22Rv1 (cell line): ENCODE results near the gene HOXC10.

Source experiments
- H3K27ac ChIP-seq: fragments of 450-650 bp; 2 replicates; pipeline ENCODE4 v1.5.1; 2017
- CTCF ChIP-seq: fragments of 450-650 bp; IDR thresholded peaks from 2 replicates; pipeline ENCODE4 v1.5.1; 2017; ENCODE audit warnings: mild to moderate bottlenecking
- ZFX ChIP-seq: fragments of 450-650 bp; IDR thresholded peaks from 2 replicates; pipeline ENCODE4 v1.6.1; 2017; ENCODE audit warnings: antibody characterized with exemption, borderline replicate concordance

HOXC10 gene

GRCh38 chr12:54019091-54019811, 34.3 kb downstream of the HOXC10 start:
- H3K27ac ChIP-seq: no peak overlapping the region
- no peak for TF ChIP-seq ZFX
- TF ChIP-seq CTCF: no peak

GRCh38 chr12:54019924-54020590, 35.1 kb downstream of the HOXC10 start:
- no peak for TF ChIP-seq CTCF
- TF ChIP-seq ZFX: no peak

GRCh38 chr12:54020591-54021405, 35.9 kb downstream of the HOXC10 start:
- TF ChIP-seq ZFX (no peak), CTCF (no peak)
- no peak overlapping the region for H3K27ac ChIP-seq

More at GRCh38 chr12:54019924-54020590, 35.1 kb downstream of the HOXC10 start:
- 0 out of 2 replicates have a peak overlapping the region, but pooled peaks have one; percentile 26 for H3K27ac ChIP-seq

GRCh38 chr12:54021432-54022013, 36.6 kb downstream of the HOXC10 start:
- TF ChIP-seq ZFX: no peak
- peak; percentile 66 for TF ChIP-seq CTCF
- H3K27ac ChIP-seq: no peak overlapping the region

GRCh38 chr12:54022960-54023884, 38.3 kb downstream of the HOXC10 start:
- H3K27ac ChIP-seq: no peak overlapping the region
- TF ChIP-seq ZFX: no peak
- no peak for TF ChIP-seq CTCF

- no peak for TF ChIP-seq CTCF
- TF ChIP-seq ZFX: no peak
- no peak overlapping the region for H3K27ac ChIP-seq
These were observed 39.2 kb downstream of the HOXC10 start for GRCh38 chr12:54024127-54024526.
